GM12878 (cell line): Measurements from ENCODE around the gene FGF14. TPM values are rescaled to one million over a fixed set of nuclear protein-coding genes. Genes with fewer than 3 reads are reported as not detected.

Source experiments
- ATAC-seq: fragments of 200-7000 bp; cut with Tn5 transposase; 3 replicates; pipeline ENCODE4 v1.9.1; 2020; ENCODE audit warnings: mild to moderate bottlenecking, moderate library complexity
- BruUV-seq: library from RNA; stranded (reverse); fragments of 400-500 nt; replicated peaks from 2 replicates; lab custom pipeline; 2021; lab: Mats Ljungman, UMichigan
- CTCF ChIA-PET: fragments of 300-600 bp; sonication (Branson Sonifier 250); formaldehyde crosslinking; extraction: SDS; loops from one replicate; lab custom pipeline; 2021; ENCODE audit warnings: inconsistent platforms; lab: Yijun Ruan, JAX
- POLR2A ChIA-PET: fragments of 350-600 bp; formaldehyde crosslinking; extraction: SDS; loops from one replicate; lab custom pipeline; 2021; ENCODE audit warnings: inconsistent platforms; lab: Charles Lee
- RAD21 ChIA-PET: fragments of 300-600 bp; sonication (Branson Sonifier 250); formaldehyde crosslinking; loops from one replicate; lab custom pipeline; 2023; ENCODE audit warnings: antibody characterized with exemption; ENCODE audit not compliant: unreplicated experiment; lab: Charles Lee
- SMC1A ChIA-PET: fragments of 300-600 bp; sonication (Branson Sonifier 250); formaldehyde crosslinking; loops from one replicate; lab custom pipeline; 2023; ENCODE audit not compliant: unreplicated experiment, uncharacterized antibody; lab: Charles Lee
- DNase-seq: peaks from one replicate; pipeline ENCODE4 v3.0.0-alpha.2; 2011; ENCODE audit warnings: low read depth, low spot score
- FAIRE-seq: peaks from 3 replicates; lab custom pipeline; 2011; peaks lifted over from hg19 to GRCh38; lab: Jason Lieb, UNC
- H2AFZ ChIP-seq: 2 replicates; pipeline ENCODE4 v1.6.0; 2011; ENCODE audit warnings: low read depth, low read length, control low read depth; ENCODE audit not compliant: control insufficient read depth
- H3K27ac ChIP-seq: 2 replicates; pipeline ENCODE4 v1.5.1; 2011; ENCODE audit warnings: control low read depth; ENCODE audit not compliant: control insufficient read depth, insufficient read depth
- H3K27me3 ChIP-seq, 2 experiments: replicated peaks in 1 of 2; 2 replicates each; pipeline versions ENCODE4 v1.6.0 to v1.6.1; 2011; ENCODE audit warnings: low read length in 1 of 2; ENCODE audit not compliant: control insufficient read depth in 2 of 2, insufficient read depth in 2 of 2
- H3K36me3 ChIP-seq, 2 experiments: 2 replicates each; pipeline ENCODE4 v1.5.1; 2011; ENCODE audit warnings: low read length in 1 of 2; ENCODE audit not compliant: control insufficient read depth in 2 of 2, insufficient read depth in 2 of 2
- H3K4me1 ChIP-seq: 2 replicates; pipeline ENCODE4 v1.6.1; 2011; ENCODE audit warnings: mild to moderate bottlenecking, low read length, moderate library complexity, mixed read lengths; ENCODE audit not compliant: control insufficient read depth, insufficient read depth
- H3K4me2 ChIP-seq: 2 replicates; pipeline ENCODE4 v1.6.0; 2011; ENCODE audit warnings: control low read depth; ENCODE audit not compliant: control insufficient read depth, insufficient read depth
- H3K4me3 ChIP-seq: fragments of 200-600 bp; sonication (generic); 2 replicates; pipeline ENCODE4 v1.5.1; 2016
- H3K79me2 ChIP-seq: 2 replicates; pipeline ENCODE4 v1.6.0; 2011; ENCODE audit warnings: low read length; ENCODE audit not compliant: control insufficient read depth, insufficient read depth
- H3K9ac ChIP-seq: 2 replicates; pipeline ENCODE4 v1.8.0; 2011; ENCODE audit warnings: low read length, control low read depth, mixed read lengths; ENCODE audit not compliant: control insufficient read depth, insufficient read depth
- H3K9me3 ChIP-seq: replicated peaks from 3 replicates; pipeline ENCODE4 v1.5.1; 2011; ENCODE audit warnings: mild to moderate bottlenecking, low read length; ENCODE audit not compliant: control insufficient read depth, insufficient read depth
- H4K20me1 ChIP-seq: 2 replicates; pipeline ENCODE4 v1.6.0; 2011; ENCODE audit not compliant: control insufficient read depth, insufficient read depth
- BRCA1 ChIP-seq: IDR thresholded peaks from 2 replicates; pipeline ENCODE4 v1.6.1; 2011; ENCODE audit warnings: low read depth, low read length, improper control_type of control experiment
- CBFB ChIP-seq: IDR thresholded peaks from 2 replicates; pipeline ENCODE4 v1.6.1; 2016; ENCODE audit warnings: antibody characterized with exemption, low read depth
- EP300 ChIP-seq, 2 experiments: fragments of 150-350 bp in 1 of 2; IDR thresholded peaks; 2 replicates each; pipeline ENCODE4 v1.6.1; 2011 to 2012; ENCODE audit warnings: low read depth in 2 of 2, low read length in 2 of 2, borderline replicate concordance in 1 of 2, improper control_type of control experiment in 1 of 2, inconsistent platforms in 1 of 2; ENCODE audit not compliant: control insufficient read depth in 1 of 2
- NR2F1 ChIP-seq: fragments of 450-650 bp; conservative IDR thresholded peaks from 2 replicates; pipeline ENCODE4 v1.6.1; 2017; ENCODE audit warnings: mild to moderate bottlenecking
- PKNOX1 ChIP-seq: fragments of 450-650 bp; IDR thresholded peaks from 2 replicates; pipeline ENCODE4 v1.6.1; 2016; ENCODE audit warnings: mild to moderate bottlenecking
- POU2F2 ChIP-seq: IDR thresholded peaks from 3 replicates; pipeline ENCODE4 v1.6.1; 2011; ENCODE audit warnings: low read depth, mild to moderate bottlenecking, low read length, borderline replicate concordance
- SP1 ChIP-seq: IDR thresholded peaks from one replicate; pipeline ENCODE4 v1.6.1; 2011; ENCODE audit warnings: low read depth, low read length
- STAT1 ChIP-seq: fragments of 450-650 bp; conservative IDR thresholded peaks from 2 replicates; pipeline ENCODE4 v1.6.1; 2014; ENCODE audit warnings: antibody characterized with exemption, mild to moderate bottlenecking
- USF2 ChIP-seq: IDR thresholded peaks from 2 replicates; pipeline ENCODE4 v1.6.1; 2011; ENCODE audit warnings: low read depth, low read length, improper control_type of control experiment, borderline replicate concordance
- YY1 ChIP-seq: IDR thresholded peaks from 2 replicates; pipeline ENCODE4 v1.6.1; 2011; ENCODE audit warnings: low read depth, mild to moderate bottlenecking, low read length
- WGBS: methylation state at CpG from one replicate; pipeline ENCODE4 v1.1.6; 2016; ENCODE audit warnings: low lambda C conversion rate; ENCODE audit not compliant: insufficient replicate concordance, insufficient coverage; ENCODE audit errors: missing lambda C conversion rate; 5-methylcytosine and 5-hydroxymethylcytosine counted together
- in situ Hi-C: fragments of 300-500 bp; cut with MboI; formaldehyde crosslinking; loops from 9 replicates; pipeline ENCODE4 v1.14.3; 2018; ENCODE audit warnings: mixed read lengths
- intact Hi-C: fragments of 100-400 bp; cut with micrococcal nuclease; formaldehyde crosslinking; loops from one replicate; pipeline ENCODE4 v1.14.2; 2022; ENCODE audit not compliant: unreplicated experiment
- polyA plus RNA-seq, 11 experiments: library from polyadenylated mRNA; depleted of rRNA in 4 of 11; unstranded in 6 of 11; stranded (reverse) in 5 of 11; fragments of >200 nt; fragmentation: Nextera tagmentation in 4 of 11; fragmentation: Illumina TruSeq in 1 of 11; extraction: Ambion mirVana in 4 of 11; extraction: Trizol in 1 of 11; gene quantifications; 1 replicate in 1 of 11; 2 replicates in 10 of 11; pipeline versions ENCODE4 v1.2.1 to v1.2.3, GENCODE V29; 2011 to 2016; ENCODE audit warnings: inconsistent platforms in 2 of 11, missing spikeins in 2 of 11, low read depth in 1 of 11
- total RNA-seq, 4 experiments: library from RNA; depleted of rRNA in 3 of 4; stranded (reverse); fragments of >200 nt in 3 of 4; fragmentation: Illumina TruSeq in 1 of 4; extraction: Trizol in 1 of 4; gene quantifications; 2 replicates each; pipeline versions ENCODE4 v1.2.1 to v1.2.3, GENCODE V29; 2013 to 2021
- TF ChIP-seq, protein P1 (sequence below): IDR thresholded peaks from 2 replicates; pipeline ENCODE4 v1.6.1; 2012; ENCODE audit warnings: low read length, inconsistent platforms

FGF14 gene
- total and polyA plus RNA-seq, 10 of the 15 experiments (the other 5 are each of a cell fraction or from before 2014, with no cell fraction given) = under 0.01 to 0.44 (median 0.04) TPM

DNA sequence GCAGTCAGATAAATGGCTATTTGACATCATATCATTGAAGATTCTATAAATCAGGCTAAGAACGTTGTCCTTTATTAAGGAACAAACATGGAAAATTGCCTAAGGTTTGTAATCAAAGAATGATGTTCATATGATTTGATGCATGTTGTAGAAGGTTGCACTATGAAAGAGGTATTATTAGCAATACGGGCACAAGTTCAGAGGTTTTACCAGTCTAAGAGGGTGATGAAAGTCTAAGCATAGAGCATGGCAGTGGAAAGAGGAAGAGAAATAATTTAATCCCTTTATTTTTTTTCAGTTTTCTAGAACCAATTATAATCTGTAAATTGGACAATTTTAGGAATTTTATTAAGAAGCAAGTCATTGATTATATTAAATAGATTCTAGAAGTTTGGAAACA is 450.7 kb downstream of the FGF14 start:
- H3K36me3 ChIP-seq = no peaks in the 10 kb centered on the region
- in situ Hi-C loops (no loop called here), intact Hi-C loops (no loop called here)
- no peaks in the 10 kb centered on the region for H3K9me3 ChIP-seq
- H3K4me3 ChIP-seq = no peak overlapping the region
- H3K27ac ChIP-seq = no peak overlapping the region
- no peaks in the 10 kb centered on the region for H3K27me3 ChIP-seq
- BruUV-seq = no TSS peak
- H3K9ac ChIP-seq = no peak overlapping the region
- ATAC-seq = no peak
- WGBS = 19% methylated on average over 2 of the region's 2 CpGs
- CTCF ChIA-PET = interaction anchor here (0.9 to 1.6 kb wide), 2 partner anchors 9 to 184 kb away, joined by 4 read pairs; no protein-coding TSS in a partner anchor
- no peak overlapping the region for H2AFZ ChIP-seq
- RAD21 ChIA-PET = no interaction called here
- POLR2A ChIA-PET = no interaction called here
- no peak overlapping the region for H3K4me2 ChIP-seq
- H3K79me2 ChIP-seq = no peaks in the 10 kb centered on the region
- DNase-seq = no peak
- TF ChIP-seq POU2F2 = no peak
- no peak for TF ChIP-seq PKNOX1
- TF ChIP-seq, protein P1, sequence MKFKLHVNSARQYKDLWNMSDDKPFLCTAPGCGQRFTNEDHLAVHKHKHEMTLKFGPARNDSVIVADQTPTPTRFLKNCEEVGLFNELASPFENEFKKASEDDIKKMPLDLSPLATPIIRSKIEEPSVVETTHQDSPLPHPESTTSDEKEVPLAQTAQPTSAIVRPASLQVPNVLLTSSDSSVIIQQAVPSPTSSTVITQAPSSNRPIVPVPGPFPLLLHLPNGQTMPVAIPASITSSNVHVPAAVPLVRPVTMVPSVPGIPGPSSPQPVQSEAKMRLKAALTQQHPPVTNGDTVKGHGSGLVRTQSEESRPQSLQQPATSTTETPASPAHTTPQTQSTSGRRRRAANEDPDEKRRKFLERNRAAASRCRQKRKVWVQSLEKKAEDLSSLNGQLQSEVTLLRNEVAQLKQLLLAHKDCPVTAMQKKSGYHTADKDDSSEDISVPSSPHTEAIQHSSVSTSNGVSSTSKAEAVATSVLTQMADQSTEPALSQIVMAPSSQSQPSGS = no peak
- no peak for TF ChIP-seq YY1
- no peak for TF ChIP-seq STAT1
- TF ChIP-seq NR2F1 = no peak
- no peak for TF ChIP-seq CBFB
- no peak for TF ChIP-seq SP1
- TF ChIP-seq BRCA1 = no peak
- TF ChIP-seq EP300 (IDR thresholded peaks at IDR 0.05; ENCODE audit: borderline replicate concordance in 1 of 2, control insufficient read depth in 1 of 2, low read depth in 2 of 2, low read length in 2 of 2) = no peak
- TF ChIP-seq USF2 = no peak
- TF ChIP-seq, all 136 proteins: peak for 0
- Histone ChIP-seq H3K4me1 (no peaks in the 10 kb centered on the region), H4K20me1 (no peaks in the 10 kb centered on the region)
- FAIRE-seq = no peak
- SMC1A ChIA-PET = interaction anchor here (0.8 kb wide), 1 partner anchor 22 kb away, joined by 3 read pairs; no protein-coding TSS in a partner anchor
